ENCODE data around the gene COL11A1. TPM values are rescaled to one million over a fixed set of nuclear protein-coding genes. Genes with fewer than 3 reads are reported as not detected.
A peak's percentile ranks its signal among the peaks of the same experiment; 100 is the strongest.
"Not testable (repeated sequence)": the region's sequence is repeated elsewhere in the genome, so short reads cannot be mapped to it uniquely, and the experiment has no call there.

The COL11A1 gene
- total RNA-seq, 1 experiment from 2014 or later = not detected

- Histone ChIP-seq H3K4me1 (peaks cover 15% of the 10 kb centered on the region), H3K4me3 (ENCODE audit: low read depth, low read length) (no peak overlapping the region), H3K36me3 (ENCODE audit: control insufficient read depth, insufficient read depth, low read length) (no peaks in the 10 kb centered on the region), H3K27me3 (replicated peaks; ENCODE audit: control insufficient read depth, insufficient read depth, low read length) (no peaks in the 10 kb centered on the region), H3K9me3 (no peaks in the 10 kb centered on the region)
- intact Hi-C loops (cut with micrococcal nuclease; ENCODE audit: unreplicated experiment) = no loop called here
- no peaks in the 10 kb centered on the region for H3K9me3 Mint-ChIP-seq (ENCODE audit: unreplicated experiment)
- TF ChIP-seq CTCF (IDR thresholded peaks at IDR 0.05; ENCODE audit: insufficient read depth in 1 of 2, low read depth in 1 of 2, low read length in 1 of 2, severe bottlenecking in 1 of 2, unreplicated experiment in 1 of 2) = no peak
- DNase-seq = peak in 1 of 2 experiments; percentile 2
- no TSS peak for BruUV-seq (replicated peaks)
- no peaks in the 10 kb centered on the region for H3K27me3 Mint-ChIP-seq (ENCODE audit: insufficient read depth, unreplicated experiment)
- H3K36me3 Mint-ChIP-seq (ENCODE audit: insufficient read depth, unreplicated experiment) = no peaks in the 10 kb centered on the region
- ChIA-PET POLR2A (no interaction called here), CTCF (no interaction called here)
- peaks cover 14% of the 10 kb centered on the region for H3K4me1 Mint-ChIP-seq (ENCODE audit: low read depth, unreplicated experiment)
- no peak overlapping the region for H3K4me3 Mint-ChIP-seq (ENCODE audit: unreplicated experiment)
- no peak overlapping the region for H3K27ac Mint-ChIP-seq (ENCODE audit: unreplicated experiment)
Observed at GRCh38 chr1:102834688-102835320, 273.5 kb downstream of the COL11A1 start.

- Mint-ChIP-seq H3K9me3 (ENCODE audit: unreplicated experiment) (no peaks in the 10 kb centered on the region), H3K4me3 (ENCODE audit: unreplicated experiment) (no peak overlapping the region), H3K4me1 (ENCODE audit: low read depth, unreplicated experiment) (peaks cover 13% of the 10 kb centered on the region), H3K27ac (ENCODE audit: unreplicated experiment) (no peak overlapping the region), H3K36me3 (ENCODE audit: insufficient read depth, unreplicated experiment) (no peaks in the 10 kb centered on the region), H3K27me3 (ENCODE audit: insufficient read depth, unreplicated experiment) (peaks cover 2% of the 10 kb centered on the region)
- TF ChIP-seq CTCF (IDR thresholded peaks at IDR 0.05; ENCODE audit: insufficient read depth in 1 of 2, low read depth in 1 of 2, low read length in 1 of 2, severe bottlenecking in 1 of 2, unreplicated experiment in 1 of 2) = no peak
- no peaks in the 10 kb centered on the region for H3K36me3 ChIP-seq (ENCODE audit: control insufficient read depth, insufficient read depth, low read length)
- no peak overlapping the region for H3K4me3 ChIP-seq (ENCODE audit: low read depth, low read length)
- H3K4me1 ChIP-seq = peaks cover 15% of the 10 kb centered on the region
- intact Hi-C loops (cut with micrococcal nuclease; ENCODE audit: unreplicated experiment) = loop anchor here (2.0 kb wide), 1 partner anchor 184 kb away; no protein-coding TSS in a partner anchor
- BruUV-seq (replicated peaks) = no TSS peak
- H3K27me3 ChIP-seq (replicated peaks; ENCODE audit: control insufficient read depth, insufficient read depth, low read length) = no peaks in the 10 kb centered on the region
- ChIA-PET POLR2A (no interaction called here), CTCF (no interaction called here)
- peak in 1 of 2 experiments; percentile 44 for DNase-seq
- H3K9me3 ChIP-seq = no peaks in the 10 kb centered on the region
Observed at GRCh38 chr1:102833151-102833550, 275.2 kb downstream of the COL11A1 start.

GRCh38 chr1:102826706-102827105, 281.6 kb downstream of the COL11A1 start:
- H3K9me3 ChIP-seq; H3K9me3 Mint-ChIP-seq (ENCODE audit: unreplicated experiment); H3K27me3 ChIP-seq (replicated peaks; ENCODE audit: control insufficient read depth, insufficient read depth, low read length); H3K36me3 Mint-ChIP-seq (ENCODE audit: insufficient read depth, unreplicated experiment); H3K4me1 Mint-ChIP-seq (ENCODE audit: low read depth, unreplicated experiment); H3K36me3 ChIP-seq (ENCODE audit: control insufficient read depth, insufficient read depth, low read length); POLR2A ChIA-PET; H3K4me3 Mint-ChIP-seq (ENCODE audit: unreplicated experiment); H3K4me1 ChIP-seq; H3K27ac Mint-ChIP-seq (ENCODE audit: unreplicated experiment); H3K4me3 ChIP-seq (ENCODE audit: low read depth, low read length); H3K27me3 Mint-ChIP-seq (ENCODE audit: insufficient read depth, unreplicated experiment); DNase-seq; BruUV-seq (replicated peaks); CTCF ChIA-PET; intact Hi-C loops (cut with micrococcal nuclease; ENCODE audit: unreplicated experiment): not testable (repeated sequence)
